Stimulated activated CD4-positive, alpha-beta T cell treated with anti-CD3 and anti-CD28 coated beads, Interleukin-4, amount 100 ng/mL, for 1 hour (primary cell): ENCODE data around the gene EDRF1.
"Not testable (repeated sequence)": the region's sequence is repeated elsewhere in the genome, so short reads cannot be mapped to it uniquely, and the experiment has no call there.

Experiments used
- DNase-seq: peaks from one replicate; pipeline ENCODE4 v3.0.0-alpha.2; 2020

Gene EDRF1

DNA sequence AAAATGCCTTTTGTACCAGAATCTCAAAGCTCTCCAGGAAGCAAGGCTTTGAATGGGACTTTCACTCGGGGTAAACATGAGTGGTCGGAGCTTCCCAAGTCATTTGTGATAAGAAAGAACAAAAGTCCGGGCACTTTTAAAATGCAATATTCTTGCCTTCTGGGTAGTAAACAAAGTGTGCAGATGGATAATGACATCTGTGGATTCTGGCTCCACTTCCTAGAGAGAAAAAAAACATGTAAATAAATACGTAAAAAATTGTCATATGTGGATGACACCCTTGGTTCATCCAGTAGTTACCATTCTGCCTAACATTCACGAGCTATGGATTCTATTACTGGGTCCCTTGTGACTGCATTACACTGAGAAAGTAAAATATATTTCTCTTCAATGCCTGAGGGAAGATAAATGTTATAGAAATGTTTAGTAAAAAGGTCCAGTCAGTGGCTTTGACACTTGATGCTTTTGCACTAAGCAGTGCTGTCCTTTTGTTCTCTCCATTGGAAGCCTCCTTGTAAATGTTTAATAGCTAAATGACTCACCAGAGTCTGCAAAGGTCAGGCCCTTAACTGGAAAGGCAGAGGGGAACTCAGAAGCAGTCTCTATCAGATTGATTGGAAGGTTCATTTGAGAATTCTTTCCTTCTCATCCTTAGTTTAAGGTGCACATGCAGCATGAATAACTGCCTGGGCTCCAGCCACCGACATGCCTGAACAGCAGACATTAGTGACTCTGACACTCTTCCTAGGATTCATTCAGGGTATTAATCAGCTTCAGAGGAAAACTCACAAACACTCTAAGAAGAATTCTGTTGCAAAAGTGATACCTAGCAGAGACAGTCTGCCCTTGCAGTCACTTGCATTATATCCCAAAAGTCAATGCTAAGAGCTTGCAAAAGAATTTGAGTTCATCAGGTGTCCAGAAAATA lies 11.7 kb upstream of the EDRF1 start:
- DNase-seq: no peak

DNA sequence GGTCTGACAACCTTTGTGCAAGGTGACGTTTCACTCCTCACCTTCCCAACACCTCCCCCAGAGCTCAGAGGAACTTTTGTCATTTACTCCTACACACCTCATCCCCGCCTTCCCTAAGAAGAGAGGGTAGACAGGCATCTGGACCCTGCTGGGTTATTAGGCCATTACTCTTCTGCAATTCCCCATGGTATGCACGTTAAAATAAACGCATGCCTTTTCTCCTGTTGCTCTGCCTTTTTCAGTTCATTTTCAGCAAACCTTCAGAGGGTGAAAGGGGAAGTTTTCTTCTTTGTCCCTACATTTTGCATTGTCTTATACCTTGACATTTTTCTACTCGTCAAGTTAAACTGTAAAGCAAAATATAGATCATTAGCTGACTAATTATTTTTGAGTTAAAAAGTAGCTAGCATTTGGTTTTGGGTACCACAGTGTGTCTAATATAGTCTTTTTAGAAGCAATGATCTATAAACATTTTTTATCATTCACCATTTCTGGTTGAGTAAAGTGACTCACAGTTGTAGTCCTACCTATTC lies 10.5 kb upstream of the EDRF1 start:
- no peak for DNase-seq

DNA sequence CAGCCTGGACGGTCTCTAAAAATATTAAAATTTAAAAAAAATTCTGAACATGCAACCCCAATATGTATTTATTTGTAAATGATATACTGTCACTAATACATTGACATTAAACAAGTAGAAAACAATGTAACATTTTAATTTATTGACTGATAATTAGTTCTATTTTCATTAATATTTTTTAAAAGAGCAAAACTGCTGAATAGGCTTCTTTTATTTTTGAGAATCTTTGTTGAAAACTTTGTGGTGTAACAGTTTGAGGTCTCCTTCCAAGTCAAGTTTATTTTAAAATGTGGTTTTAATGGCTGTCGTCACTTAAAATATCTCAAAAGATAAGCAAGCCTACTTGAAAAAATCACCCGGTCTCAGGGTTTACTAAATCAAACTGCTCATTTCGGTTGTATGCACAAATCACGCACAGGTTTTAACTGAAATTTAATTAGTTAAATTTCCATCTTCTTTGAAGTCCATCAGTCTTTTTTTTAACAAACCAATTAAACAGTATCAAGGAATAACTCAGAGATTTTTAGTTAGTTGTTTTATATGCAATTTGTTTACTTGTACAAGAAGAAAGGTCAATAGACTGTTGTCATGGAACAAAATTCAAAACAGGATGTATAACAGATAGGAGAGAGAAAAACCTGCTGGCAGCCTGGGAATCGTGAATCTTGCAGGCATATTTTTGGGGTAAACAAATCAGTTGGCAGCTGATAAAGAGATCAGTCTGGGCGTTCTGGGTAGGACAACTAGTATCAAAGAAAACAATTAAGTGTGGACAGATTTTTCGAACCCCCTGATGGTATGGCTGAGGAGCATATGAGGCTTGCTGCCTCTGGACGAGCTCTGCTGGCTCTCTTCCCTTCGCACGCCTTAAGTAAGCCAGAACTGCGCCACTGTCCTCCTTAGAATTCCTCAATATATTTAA lies 9.7 kb upstream of the EDRF1 start:
- no peak for DNase-seq

DNA sequence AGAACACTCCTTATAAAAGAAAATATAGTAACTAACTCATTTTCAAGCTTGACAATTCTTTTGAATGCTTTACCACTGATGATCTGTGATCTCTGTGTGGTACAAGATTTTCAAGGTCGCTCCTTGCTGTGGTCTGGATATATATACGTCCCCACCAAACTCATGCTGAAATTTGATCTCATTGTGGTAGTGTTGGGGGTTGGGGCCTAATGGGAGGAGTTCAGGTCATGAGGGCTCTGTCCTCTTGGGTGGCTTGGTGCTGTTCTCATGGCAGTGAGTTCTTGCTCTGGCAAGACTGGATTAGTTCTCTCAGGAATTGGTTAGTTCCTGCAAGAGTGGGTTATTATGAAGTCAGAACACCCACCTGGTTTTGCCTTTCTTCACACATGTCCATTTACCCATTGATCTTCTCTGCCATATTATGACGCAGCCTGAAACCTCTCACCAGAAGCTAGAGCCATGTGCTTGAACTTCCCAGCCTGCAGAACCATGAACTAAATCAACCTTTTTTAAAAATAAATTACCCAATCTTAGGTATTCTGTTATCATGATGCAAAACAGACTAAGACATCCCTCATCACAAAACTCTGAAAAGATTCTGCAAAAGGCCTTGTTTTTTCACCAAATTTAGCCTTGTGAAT lies 8.3 kb upstream of the EDRF1 start:
- no peak for DNase-seq

DNA sequence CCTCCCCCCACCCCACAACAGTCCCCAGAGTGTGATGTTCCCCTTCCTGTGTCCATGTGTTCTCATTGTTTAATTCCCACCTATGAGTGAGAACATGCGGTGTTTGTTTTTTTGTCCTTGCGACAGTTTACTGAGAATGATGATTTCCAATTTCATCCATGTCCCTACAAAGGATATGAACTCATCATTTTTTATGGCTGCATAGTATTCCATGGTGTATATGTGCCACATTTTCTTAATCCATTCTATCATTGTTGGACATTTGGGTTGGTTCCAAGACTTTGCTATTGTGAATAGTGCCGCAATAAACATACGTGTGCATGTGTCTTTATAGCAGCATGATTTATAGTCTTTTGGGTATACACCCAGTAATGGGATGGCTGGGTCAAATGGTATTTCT lies 4.8 kb upstream of the EDRF1 start:
- DNase-seq: not testable (repeated sequence)

DNA sequence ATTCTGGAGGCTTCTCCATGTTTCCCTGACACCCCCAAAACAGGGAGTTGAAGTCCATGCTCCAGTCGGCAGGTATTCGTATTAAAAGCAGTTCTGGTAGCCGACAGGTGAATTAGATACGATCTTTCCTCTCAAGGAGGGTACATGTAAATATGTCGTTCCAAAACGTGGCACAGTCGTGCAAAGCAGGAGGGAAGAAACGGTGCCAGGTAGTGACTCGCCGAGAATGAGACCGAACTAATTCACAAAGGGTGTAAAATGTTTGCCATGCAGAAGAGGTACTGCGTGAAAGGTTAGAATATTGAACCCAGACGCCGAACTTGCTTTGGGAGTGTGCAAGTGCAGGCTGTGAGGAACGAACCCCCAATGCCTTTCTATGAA lies 483 bp downstream of the EDRF1 start:
- DNase-seq: no peak

DNA sequence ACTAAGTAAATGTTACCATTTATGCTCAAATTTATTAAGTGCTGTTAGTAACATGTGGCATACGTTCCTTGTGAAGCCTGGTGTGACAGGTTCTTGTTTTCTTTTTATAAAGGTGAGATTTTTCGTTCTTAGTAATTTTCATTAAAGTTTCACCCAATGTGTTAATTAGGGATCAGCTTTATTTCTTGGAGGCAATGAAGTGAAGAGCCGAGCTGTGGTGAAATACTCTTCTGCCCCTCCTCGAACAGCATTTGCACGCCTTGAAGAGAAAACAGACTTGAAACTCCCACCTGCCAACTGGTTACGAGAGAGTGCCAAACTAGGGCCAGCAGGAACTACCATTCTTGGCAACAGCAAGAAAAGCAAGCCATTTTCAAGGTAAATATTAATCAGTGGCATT lies 1.5 kb downstream of the EDRF1 start:
- no peak for DNase-seq

DNA sequence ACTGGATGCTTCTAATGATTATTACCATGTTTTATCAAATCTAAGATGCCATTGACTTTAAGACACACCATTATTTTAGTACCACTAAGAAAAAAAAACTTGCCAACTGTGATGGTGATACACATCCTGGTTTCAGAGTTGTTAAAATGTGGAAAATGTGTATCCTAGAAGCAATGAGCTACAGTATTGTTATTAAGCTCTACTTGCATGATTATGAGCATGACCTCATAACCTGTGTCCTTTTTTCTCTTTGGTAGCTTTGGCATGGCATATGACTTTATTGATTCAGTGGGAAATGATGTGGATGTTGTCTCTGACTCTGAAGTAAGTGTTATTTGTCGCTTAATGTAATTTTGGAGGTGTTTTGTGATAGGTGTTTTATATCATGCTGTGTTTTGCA lies 3.3 kb downstream of the EDRF1 start:
- no peak for DNase-seq

DNA sequence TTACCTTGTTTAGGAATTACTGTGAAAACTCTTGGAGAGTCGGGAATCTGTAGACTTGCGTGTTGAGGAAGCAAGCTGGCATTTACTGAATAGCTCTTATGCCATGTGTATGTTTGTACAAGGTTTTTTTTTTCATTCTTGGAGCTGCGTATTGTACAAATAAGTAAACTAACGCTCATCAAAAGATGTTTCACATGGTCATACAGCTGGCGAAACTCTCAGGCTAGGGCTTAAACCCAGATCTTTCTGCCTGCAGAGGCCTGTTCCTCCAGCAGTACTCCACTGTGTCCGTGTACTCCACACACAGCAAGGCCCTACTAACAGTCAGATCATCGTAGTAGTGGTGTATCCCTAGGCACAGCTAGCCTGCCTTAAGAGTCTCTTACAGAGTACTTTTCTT lies 7.4 kb downstream of the EDRF1 start:
- DNase-seq: no peak

DNA sequence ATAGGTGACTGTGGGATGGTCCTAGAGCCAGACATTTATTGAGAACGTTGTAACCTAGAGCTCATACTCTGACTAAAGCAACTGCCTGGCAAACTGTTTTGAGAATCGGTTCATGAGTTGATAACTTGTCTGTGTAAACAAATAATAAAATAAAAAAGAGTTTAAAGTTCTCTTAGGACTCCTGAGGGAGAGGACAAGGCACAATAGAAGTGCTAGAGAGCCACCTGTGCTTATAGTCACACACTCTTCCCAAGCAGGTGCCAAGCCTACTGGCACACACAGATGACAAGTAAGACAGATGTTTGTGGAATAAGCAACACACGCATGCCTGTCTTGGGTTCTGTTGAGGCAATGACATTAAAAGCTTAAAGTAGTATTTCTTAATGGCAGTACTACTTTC lies 7.9 kb downstream of the EDRF1 start:
- no peak for DNase-seq

DNA sequence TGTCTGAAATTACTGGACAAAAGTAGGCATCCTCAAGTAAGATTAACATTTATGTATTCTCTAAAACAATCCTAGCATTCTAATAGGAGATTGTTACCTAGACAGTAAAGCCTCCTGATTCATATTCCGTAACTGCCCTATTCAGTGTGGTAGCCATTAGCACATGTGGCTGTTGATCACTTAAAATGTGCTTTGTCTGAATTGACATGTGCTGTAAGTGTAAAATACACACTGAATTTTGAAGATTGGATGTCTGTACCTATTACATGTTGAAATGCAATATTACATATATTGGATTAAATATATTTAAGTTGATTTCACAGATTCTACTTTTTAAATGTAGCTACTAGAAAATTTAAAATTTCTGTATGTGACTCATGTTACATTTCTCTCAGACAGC lies 14.6 kb downstream of the EDRF1 start:
- DNase-seq: no peak

DNA sequence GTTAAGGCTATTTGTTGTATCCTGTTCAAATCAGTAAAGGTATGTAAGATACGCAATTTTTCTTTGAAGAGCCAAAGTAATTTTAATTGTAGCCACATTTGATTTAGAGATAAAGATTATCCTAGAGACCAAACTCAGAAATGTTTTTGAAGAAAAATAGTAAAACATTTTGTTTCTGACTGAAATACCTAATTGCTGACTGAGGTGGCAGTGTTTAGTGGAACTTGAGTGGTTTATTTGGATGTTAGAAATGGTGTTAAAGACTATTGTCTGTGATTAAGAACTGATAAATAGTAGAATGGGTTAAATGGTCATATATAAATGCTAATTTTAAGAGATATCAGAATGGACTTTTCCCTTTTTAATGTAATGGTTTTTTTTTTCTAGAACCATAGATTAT lies 15.3 kb downstream of the EDRF1 start:
- no peak for DNase-seq

DNA sequence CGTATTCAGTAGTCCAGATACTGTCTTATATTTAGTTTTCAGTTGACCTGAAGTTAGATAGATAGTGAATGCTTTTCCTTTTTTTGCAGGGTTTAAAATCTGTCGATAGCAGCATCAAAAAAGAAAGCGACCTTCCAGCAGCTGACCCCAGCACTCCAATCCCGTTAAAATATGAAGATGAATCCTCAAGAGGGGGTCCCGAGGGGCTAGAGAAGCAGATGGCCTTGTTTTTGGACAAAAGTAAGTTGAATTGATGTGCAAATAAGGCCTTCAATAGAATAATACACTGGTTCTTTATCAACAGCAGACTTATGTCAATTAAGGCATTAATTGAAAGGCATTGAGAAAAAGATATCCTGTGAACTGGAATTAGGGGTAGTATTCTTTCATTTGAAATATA lies 18.7 kb downstream of the EDRF1 start:
- DNase-seq: no peak

DNA sequence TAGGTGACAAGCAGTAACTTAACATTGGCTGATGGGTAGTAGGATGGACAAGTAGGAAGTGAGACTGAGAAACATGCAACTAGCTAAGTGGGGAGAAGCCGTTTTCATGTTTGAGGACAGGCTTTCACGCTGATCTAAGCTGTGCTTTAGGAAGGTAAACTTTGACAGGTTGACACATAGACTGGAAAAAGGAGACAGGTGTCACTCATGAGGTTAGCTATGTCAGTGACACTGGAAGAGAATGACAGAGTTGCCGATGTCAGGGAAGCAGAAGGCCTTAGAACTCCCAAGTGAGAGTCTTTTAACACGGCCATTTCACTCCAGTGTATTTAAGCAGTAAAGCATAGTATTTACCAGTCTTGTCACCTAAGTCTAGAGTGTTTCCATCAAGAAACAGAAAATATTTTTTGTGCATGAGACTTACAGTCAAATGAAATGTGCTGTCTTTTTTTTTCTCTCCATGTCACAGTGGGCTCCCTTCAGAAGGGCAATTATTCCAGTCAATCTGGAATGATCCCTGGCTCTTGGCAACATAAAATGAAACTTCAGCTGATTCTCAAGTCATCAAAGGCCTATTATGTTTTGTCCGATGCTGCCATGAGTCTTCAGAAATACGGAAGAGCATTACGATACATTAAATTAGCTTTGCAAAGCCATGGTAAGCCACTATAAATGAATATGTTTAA lies 20.6 kb downstream of the EDRF1 start:
- no peak for DNase-seq

DNA sequence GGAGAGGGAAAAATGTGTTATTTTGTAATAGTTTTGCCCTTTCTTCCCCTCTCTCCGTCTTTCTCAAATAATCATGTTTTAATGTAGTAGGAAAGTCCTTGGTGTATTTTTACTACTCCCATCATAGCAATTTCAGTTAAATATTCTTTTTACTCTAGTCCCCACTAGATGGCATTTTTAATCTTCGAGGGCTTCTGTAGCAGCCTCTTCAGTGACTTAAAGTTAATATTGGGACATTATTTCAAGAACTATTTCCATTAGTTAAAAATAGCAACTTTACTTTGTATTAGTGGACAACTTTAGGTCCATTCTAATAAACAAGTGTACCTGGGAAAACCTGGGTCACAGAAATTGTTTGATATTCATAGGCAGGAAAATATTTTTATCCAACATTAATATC lies 23.0 kb downstream of the EDRF1 start:
- DNase-seq: no peak

DNA sequence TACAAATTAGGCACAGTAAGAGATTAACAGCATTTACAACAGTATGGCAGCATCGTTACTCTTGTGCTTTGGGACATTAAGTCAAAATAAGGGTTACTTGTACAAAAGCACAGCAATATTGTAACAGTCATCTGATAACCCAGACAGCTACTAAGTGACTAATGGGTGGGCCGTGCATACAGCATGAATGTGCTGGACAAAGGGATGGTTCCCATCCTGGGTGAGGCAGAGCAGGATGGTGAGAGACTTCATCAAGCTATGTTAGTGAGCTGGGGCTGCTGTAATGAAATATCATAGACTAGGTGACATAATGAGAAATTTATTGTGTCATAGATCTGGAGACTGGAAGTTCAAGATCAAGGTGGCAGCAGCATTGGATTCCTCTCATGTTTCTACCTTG lies 25.4 kb downstream of the EDRF1 start:
- DNase-seq: no peak

DNA sequence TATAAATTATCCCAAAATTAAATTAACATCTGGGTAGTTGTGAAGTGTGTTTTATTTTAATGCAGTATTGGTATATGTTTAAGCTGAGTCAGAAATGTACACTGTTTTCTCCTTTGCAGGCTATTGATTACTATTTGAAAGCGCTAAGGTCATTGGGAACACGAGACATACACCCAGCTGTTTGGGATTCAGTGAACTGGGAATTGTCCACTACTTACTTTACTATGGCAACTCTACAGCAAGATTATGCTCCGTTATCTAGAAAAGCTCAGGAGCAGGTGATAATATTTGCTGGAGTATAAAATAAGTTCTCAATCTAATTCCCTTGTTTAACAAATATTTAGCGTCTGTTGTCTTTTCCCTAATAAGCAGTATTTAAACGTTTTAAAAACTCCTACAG lies 27.9 kb downstream of the EDRF1 start:
- no peak for DNase-seq

DNA sequence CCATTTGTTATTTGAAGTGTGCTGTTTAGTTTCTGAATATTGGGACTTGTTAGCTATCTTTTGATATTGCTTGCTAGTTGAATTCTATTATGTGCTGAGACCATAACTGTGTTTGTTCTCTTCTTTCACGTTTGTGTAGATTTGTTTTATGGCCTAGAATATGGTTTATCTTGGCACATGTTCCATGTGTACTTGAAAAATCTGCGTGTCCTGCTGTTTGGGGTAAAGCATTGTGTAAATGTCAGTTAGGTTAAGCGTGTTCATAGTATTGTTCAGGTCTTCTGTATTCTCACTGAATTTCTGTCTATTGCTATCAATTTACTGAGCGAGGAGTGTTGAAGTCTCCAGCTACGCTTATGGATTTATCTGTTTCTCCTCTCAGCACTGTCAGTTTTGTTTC lies 36.7 kb downstream of the EDRF1 start:
- no peak for DNase-seq

DNA sequence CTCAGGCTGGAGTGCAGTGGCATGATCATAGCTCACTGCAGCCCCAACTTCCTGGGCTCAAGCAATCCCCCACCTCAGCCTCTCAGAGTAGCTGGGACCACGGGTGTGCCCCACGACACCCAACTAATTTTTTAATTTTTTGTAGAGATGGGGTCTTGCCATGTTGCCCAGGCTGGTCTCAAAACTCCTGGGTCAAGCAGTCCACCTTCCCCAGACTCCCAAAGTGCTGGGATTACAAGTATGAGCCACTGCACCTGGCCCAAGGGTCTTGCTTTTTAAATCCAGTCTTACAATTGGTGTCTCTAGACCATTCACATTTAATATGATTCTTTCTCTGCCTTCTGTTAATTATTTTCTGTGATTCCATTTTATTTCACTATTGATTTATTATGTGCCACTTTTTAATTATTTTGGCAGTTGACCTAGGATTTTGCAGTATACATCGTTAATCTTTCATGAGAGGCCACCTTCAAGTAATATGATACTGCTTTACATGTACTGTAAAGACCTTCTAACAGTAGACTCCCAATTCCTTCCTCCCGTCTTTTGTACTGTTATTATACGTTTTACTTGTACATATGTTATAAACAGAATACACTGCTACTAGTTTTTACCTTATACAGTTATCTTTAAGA lies 37.5 kb downstream of the EDRF1 start:
- no peak for DNase-seq

DNA sequence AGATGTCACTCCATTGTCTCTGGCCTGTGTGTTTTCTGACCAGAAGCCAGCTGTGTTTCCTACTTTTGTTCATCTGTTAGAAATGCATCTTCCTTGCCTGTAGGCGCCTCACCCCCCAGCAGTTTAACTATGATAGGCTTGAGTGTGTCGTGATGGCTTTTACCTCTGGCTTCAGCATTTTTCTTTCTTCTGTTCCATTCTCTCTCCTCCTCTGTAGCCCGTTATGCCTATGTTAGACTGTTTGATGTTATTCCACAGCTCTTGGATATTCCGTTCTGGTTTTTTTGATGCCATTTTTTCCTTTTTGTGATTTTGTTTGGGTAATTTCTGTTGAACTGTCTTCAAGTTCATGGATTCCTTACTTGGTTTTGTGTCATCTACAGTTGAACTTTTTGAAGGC lies 38.2 kb downstream of the EDRF1 start:
- DNase-seq: no peak

DNA sequence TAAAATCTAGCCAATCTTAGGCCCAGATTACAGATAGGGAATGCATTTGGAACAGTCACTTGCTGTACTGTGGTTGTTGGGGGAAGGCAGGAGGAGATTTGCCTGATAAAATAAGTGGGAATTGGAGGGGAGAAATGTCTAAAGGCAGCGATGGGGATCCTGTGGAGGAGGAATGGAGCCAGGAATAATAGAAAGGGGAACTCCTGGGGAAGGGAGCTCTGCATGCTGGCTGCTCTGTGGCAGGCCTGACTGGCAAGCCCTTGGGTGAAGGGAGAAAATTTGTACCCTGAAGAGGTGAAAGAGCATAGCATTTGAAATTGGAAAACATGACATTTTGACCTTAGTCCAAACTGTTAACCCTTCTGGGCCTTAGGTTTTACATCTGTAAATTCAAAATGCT lies 42.5 kb downstream of the EDRF1 start:
- DNase-seq: no peak
